Endothelial cell of umbilical vein (primary cell): ENCODE data around the gene SLC26A3. TPM values are rescaled to one million over a fixed set of nuclear protein-coding genes. Genes with fewer than 3 reads are reported as not detected.

Experiments
- BruUV-seq: library from RNA; stranded (reverse); fragments of 400-500 nt; replicated peaks from 2 replicates; lab custom pipeline; 2021; lab: Mats Ljungman, UMichigan
- CTCF ChIA-PET: fragments of 300-600, 350-600 bp; sonication (Branson Sonifier 250); formaldehyde crosslinking; loops from one replicate; lab custom pipeline; 2021; ENCODE audit warnings: antibody characterized with exemption, inconsistent platforms; lab: Charles Lee
- POLR2A ChIA-PET: fragments of 300-600, 350-600 bp; sonication (Branson Sonifier 250); formaldehyde crosslinking; loops from one replicate; lab custom pipeline; 2021; ENCODE audit warnings: antibody characterized with exemption, inconsistent platforms; lab: Charles Lee
- DNase-seq: peaks from one replicate; pipeline ENCODE4 v3.0.0-alpha.2; 2011; ENCODE audit warnings: low read depth, low spot score
- FAIRE-seq: peaks from 2 replicates; lab custom pipeline; 2011; peaks lifted over from hg19 to GRCh38; lab: Jason Lieb, UNC
- H2AFZ ChIP-seq: 2 replicates; pipeline ENCODE4 v1.6.0; 2012; ENCODE audit warnings: low read depth, low read length, control low read depth, inconsistent platforms
- H3K27ac ChIP-seq: 2 replicates; pipeline ENCODE4 v1.5.1; 2011; ENCODE audit warnings: low read depth, mild to moderate bottlenecking, control low read depth, low read length, moderate library complexity; ENCODE audit not compliant: insufficient read depth
- H3K27me3 ChIP-seq, 2 experiments: 2 replicates each; pipeline versions ENCODE4 v1.6.0 to v1.6.1; 2011; ENCODE audit warnings: low read length in 2 of 2, mixed read lengths in 1 of 2; ENCODE audit not compliant: control insufficient read depth in 2 of 2, insufficient read depth in 2 of 2
- H3K36me3 ChIP-seq, 2 experiments: 2 replicates in 1 of 2; 3 replicates in 1 of 2; pipeline ENCODE4 v1.5.1; 2011; ENCODE audit warnings: low read length in 2 of 2, mild to moderate bottlenecking in 1 of 2, moderate library complexity in 1 of 2; ENCODE audit not compliant: control insufficient read depth in 2 of 2, insufficient read depth in 2 of 2; ENCODE audit errors: extremely low read depth in 1 of 2
- H3K4me1 ChIP-seq: 3 replicates; pipeline ENCODE4 v1.5.1; 2011; ENCODE audit warnings: mild to moderate bottlenecking, low read length; ENCODE audit not compliant: control insufficient read depth, insufficient read depth; ENCODE audit errors: extremely low read depth
- H3K4me2 ChIP-seq: 2 replicates; pipeline ENCODE4 v1.6.1; 2011; ENCODE audit warnings: low read length, control low read depth, mixed read lengths; ENCODE audit not compliant: insufficient read depth
- H3K4me3 ChIP-seq, 3 experiments: fragments of 200-600 bp in 1 of 3; sonication (generic), shearing (Covaris generic) in 1 of 3; replicated peaks in 1 of 3; 2 replicates each; pipeline ENCODE4 v1.5.1; 2011 to 2016; ENCODE audit warnings: control low read depth in 3 of 3, low read length in 3 of 3, mild to moderate bottlenecking in 2 of 3, inconsistent platforms in 1 of 3, low read depth in 1 of 3, moderate library complexity in 1 of 3; ENCODE audit not compliant: insufficient read depth in 1 of 3
- H3K79me2 ChIP-seq: 2 replicates; pipeline ENCODE4 v1.6.0; 2012; ENCODE audit warnings: low read length, inconsistent platforms; ENCODE audit not compliant: control insufficient read depth, insufficient read depth
- H3K9ac ChIP-seq: replicated peaks from 2 replicates; pipeline ENCODE3; 2011; ENCODE audit warnings: low read length, control low read depth; ENCODE audit not compliant: insufficient read depth; ENCODE audit errors: extremely low read depth
- H3K9me1 ChIP-seq: replicated peaks from 3 replicates; pipeline ENCODE4 v1.6.0; 2011; ENCODE audit warnings: mild to moderate bottlenecking, low read length; ENCODE audit not compliant: control insufficient read depth, insufficient read depth; ENCODE audit errors: extremely low read depth
- H3K9me3 ChIP-seq: replicated peaks from 2 replicates; pipeline ENCODE4 v1.5.1; 2012; ENCODE audit warnings: low read length, inconsistent platforms; ENCODE audit not compliant: control insufficient read depth, insufficient read depth
- H4K20me1 ChIP-seq: replicated peaks from 2 replicates; pipeline ENCODE3; 2011; ENCODE audit warnings: mild to moderate bottlenecking, low read length; ENCODE audit not compliant: control insufficient read depth, insufficient read depth; ENCODE audit errors: extremely low read depth
- EZH2 ChIP-seq: IDR thresholded peaks from 2 replicates; pipeline ENCODE4 v1.6.1; 2012; ENCODE audit warnings: borderline replicate concordance, low read depth, mild to moderate bottlenecking, moderate library complexity, low read length, inconsistent platforms; ENCODE audit not compliant: severe bottlenecking
- FOS ChIP-seq: IDR thresholded peaks from 2 replicates; pipeline ENCODE4 v1.6.1; 2011; ENCODE audit warnings: mild to moderate bottlenecking, low read length, moderate library complexity, borderline replicate concordance; ENCODE audit not compliant: insufficient read depth
- GATA2 ChIP-seq: IDR thresholded peaks from 2 replicates; pipeline ENCODE4 v1.7.0; 2011; ENCODE audit warnings: low read depth, mild to moderate bottlenecking, moderate library complexity, mixed read lengths, low read length; ENCODE audit not compliant: insufficient read length, insufficient read depth
- JUN ChIP-seq: IDR thresholded peaks from 2 replicates; pipeline ENCODE4 v1.6.1; 2011; ENCODE audit warnings: borderline replicate concordance, low read depth; ENCODE audit not compliant: insufficient read length, insufficient read depth
- MYC ChIP-seq: IDR thresholded peaks from one replicate; pipeline ENCODE4 v1.6.1; 2011; ENCODE audit warnings: mild to moderate bottlenecking, low read depth, low read length
- POLR2A ChIP-seq: IDR thresholded peaks from 2 replicates; pipeline ENCODE4 v1.6.1; 2012; ENCODE audit warnings: low read depth, mild to moderate bottlenecking, control low read depth, low read length
- POLR2AphosphoS5 ChIP-seq: IDR thresholded peaks from 2 replicates; pipeline ENCODE4 v1.6.1; 2012; ENCODE audit warnings: low read depth, mild to moderate bottlenecking, control low read depth, low read length, moderate library complexity; ENCODE audit not compliant: insufficient read depth
- dilution Hi-C: fragments of 300-500 bp; cut with MboI; formaldehyde crosslinking; loops from one replicate; pipeline ENCODE4 v1.15.0; 2019; ENCODE audit warnings: low sequenced_read_pairs; ENCODE audit not compliant: extremely low pct_ligation_motif_present
- intact Hi-C: fragments of 100-400 bp; cut with micrococcal nuclease; formaldehyde crosslinking; loops from one replicate; pipeline ENCODE4 v1.10.0; 2022
- polyA plus RNA-seq, 4 experiments: library from polyadenylated mRNA; depleted of rRNA in 3 of 4; stranded (reverse) in 3 of 4; unstranded in 1 of 4; fragments of >200 nt; gene quantifications; 2 replicates each; pipeline versions ENCODE4 v1.2.1 to v1.2.3, GENCODE V29; 2011 to 2012; ENCODE audit warnings: missing spikeins in 1 of 4
- total RNA-seq: library from RNA; stranded (reverse); gene quantifications from 2 replicates; pipeline ENCODE4 v1.2.3, GENCODE V29; 2021
- TF ChIP-seq, protein P1 (sequence below): IDR thresholded peaks from 2 replicates; pipeline ENCODE4 v1.6.1; 2011; ENCODE audit not compliant: insufficient read depth, insufficient read length
- TF ChIP-seq, protein P2 (sequence below), 2 donors: IDR thresholded peaks; 1 replicate in 1 of 2; 2 replicates in 1 of 2; pipeline ENCODE4 v1.5.1; 2011; ENCODE audit warnings: low read length in 2 of 2, mild to moderate bottlenecking in 2 of 2, moderate library complexity in 2 of 2, control low read depth in 1 of 2, inconsistent platforms in 1 of 2, low read depth in 1 of 2; ENCODE audit not compliant: insufficient read depth in 1 of 2; ENCODE audit errors: extremely low read depth in 1 of 2

SLC26A3 gene
- total and polyA plus RNA-seq, 2 donors (not counting 3 experiments of a cell fraction or from before 2014, with no cell fraction given) = not detected

- no peak overlapping the region for H2AFZ ChIP-seq
- dilution Hi-C loops = no loop called here
- FAIRE-seq (no peak), DNase-seq (no peak)
- no peak overlapping the region for H3K4me2 ChIP-seq
- no peaks in the 10 kb centered on the region for H3K36me3 ChIP-seq
- H3K27ac ChIP-seq = no peak overlapping the region
- no peaks in the 10 kb centered on the region for H3K79me2 ChIP-seq
- BruUV-seq = no TSS peak
- no peak overlapping the region for H3K4me3 ChIP-seq
- H3K4me1 ChIP-seq = no peaks in the 10 kb centered on the region
- H3K9me3 ChIP-seq = no peaks in the 10 kb centered on the region
- H3K27me3 ChIP-seq = peaks cover 0 to 5% of the 10 kb centered on the region in 2 experiments
- no peak overlapping the region for H3K9ac ChIP-seq
- no peaks in the 10 kb centered on the region for H4K20me1 ChIP-seq
- ChIA-PET CTCF (interaction anchor here (0.5 to 1.3 kb wide), 4 partner anchors 20 to 339 kb away, joined by 3 to 4 read pairs (median 3); no protein-coding TSS in a partner anchor), POLR2A (no interaction called here)
- TF ChIP-seq, protein P1, sequence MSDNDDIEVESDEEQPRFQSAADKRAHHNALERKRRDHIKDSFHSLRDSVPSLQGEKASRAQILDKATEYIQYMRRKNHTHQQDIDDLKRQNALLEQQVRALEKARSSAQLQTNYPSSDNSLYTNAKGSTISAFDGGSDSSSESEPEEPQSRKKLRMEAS = no peak
- TF ChIP-seq POLR2A (no peak), EZH2 (no peak), JUN (no peak), POLR2AphosphoS5 (no peak), FOS (no peak), GATA2 (no peak), MYC (no peak)
- TF ChIP-seq, protein P2, sequence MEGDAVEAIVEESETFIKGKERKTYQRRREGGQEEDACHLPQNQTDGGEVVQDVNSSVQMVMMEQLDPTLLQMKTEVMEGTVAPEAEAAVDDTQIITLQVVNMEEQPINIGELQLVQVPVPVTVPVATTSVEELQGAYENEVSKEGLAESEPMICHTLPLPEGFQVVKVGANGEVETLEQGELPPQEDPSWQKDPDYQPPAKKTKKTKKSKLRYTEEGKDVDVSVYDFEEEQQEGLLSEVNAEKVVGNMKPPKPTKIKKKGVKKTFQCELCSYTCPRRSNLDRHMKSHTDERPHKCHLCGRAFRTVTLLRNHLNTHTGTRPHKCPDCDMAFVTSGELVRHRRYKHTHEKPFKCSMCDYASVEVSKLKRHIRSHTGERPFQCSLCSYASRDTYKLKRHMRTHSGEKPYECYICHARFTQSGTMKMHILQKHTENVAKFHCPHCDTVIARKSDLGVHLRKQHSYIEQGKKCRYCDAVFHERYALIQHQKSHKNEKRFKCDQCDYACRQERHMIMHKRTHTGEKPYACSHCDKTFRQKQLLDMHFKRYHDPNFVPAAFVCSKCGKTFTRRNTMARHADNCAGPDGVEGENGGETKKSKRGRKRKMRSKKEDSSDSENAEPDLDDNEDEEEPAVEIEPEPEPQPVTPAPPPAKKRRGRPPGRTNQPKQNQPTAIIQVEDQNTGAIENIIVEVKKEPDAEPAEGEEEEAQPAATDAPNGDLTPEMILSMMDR (IDR thresholded peaks at IDR 0.05; ENCODE audit: extremely low read depth in 1 of 2, insufficient read depth in 1 of 2, low read depth in 1 of 2, low read length in 2 of 2) = no peak
- no peaks in the 10 kb centered on the region for H3K9me1 ChIP-seq
- intact Hi-C loops = no loop called here
Observed at GRCh38 chr7:107826451-107826850, 23.4 kb upstream of the SLC26A3 start.
